OCI-LY1 (cell line): ENCODE data around the gene RFX1.

Source experiments
- H2AFZ ChIP-seq: fragments of 200-600 bp; sonication (generic), shearing (Covaris generic); 2 replicates; pipeline ENCODE4 v1.6.0; 2014; ENCODE audit warnings: antibody characterized with exemption, mild to moderate bottlenecking, low read length
- H3F3A ChIP-seq: fragments of 200-600 bp; sonication (generic), shearing (Covaris generic); 2 replicates; pipeline ENCODE4 v1.6.0; 2014; ENCODE audit warnings: mild to moderate bottlenecking, antibody characterized with exemption, low read length, moderate library complexity; ENCODE audit not compliant: insufficient read depth
- H3K27ac ChIP-seq: fragments of 200-600 bp; sonication (generic); 2 replicates; pipeline ENCODE4 v1.5.1; 2014; ENCODE audit warnings: low read length, mixed run types, mild to moderate bottlenecking, low read depth; ENCODE audit not compliant: poor library complexity, severe bottlenecking
- H3K27me3 ChIP-seq: fragments of 200-600 bp; sonication (generic); 2 replicates; pipeline ENCODE4 v1.6.0; 2014; ENCODE audit warnings: antibody characterized with exemption, mild to moderate bottlenecking, low read length, moderate library complexity; ENCODE audit not compliant: insufficient read depth
- H3K36me3 ChIP-seq: fragments of 200-600 bp; sonication (generic); 2 replicates; pipeline ENCODE4 v1.6.1; 2014; ENCODE audit warnings: mild to moderate bottlenecking, antibody characterized with exemption, low read length, moderate library complexity, mixed read lengths; ENCODE audit not compliant: insufficient read depth
- H3K4me1 ChIP-seq: fragments of 200-600 bp; sonication (generic); 2 replicates; pipeline ENCODE4 v1.5.1; 2014; ENCODE audit warnings: mild to moderate bottlenecking, low read length, moderate library complexity; ENCODE audit not compliant: insufficient read depth, severe bottlenecking
- H3K4me2 ChIP-seq: fragments of 200-600 bp; sonication (generic), shearing (Covaris generic); 2 replicates; pipeline ENCODE4 v1.6.1; 2014; ENCODE audit warnings: low read length
- H3K4me3 ChIP-seq: fragments of 200-600 bp; sonication (generic); 2 replicates; pipeline ENCODE4 v1.5.1; 2014; ENCODE audit warnings: low read length, low read depth, mild to moderate bottlenecking, mixed read lengths; ENCODE audit not compliant: poor library complexity, severe bottlenecking
- H3K79me2 ChIP-seq: fragments of 200-600 bp; shearing (Covaris generic); 2 replicates; pipeline ENCODE4 v1.6.1; 2016; ENCODE audit warnings: mixed run types, low read length, mixed read lengths; ENCODE audit not compliant: insufficient read depth
- H3K9ac ChIP-seq: fragments of 200-600 bp; sonication (generic), shearing (Covaris generic); 2 replicates; pipeline ENCODE4 v1.6.1; 2014; ENCODE audit warnings: mild to moderate bottlenecking, low read length, mixed read lengths
- H3K9me2 ChIP-seq: fragments of 200-600 bp; sonication (generic), shearing (Covaris generic); 2 replicates; pipeline ENCODE4 v1.6.1; 2014; ENCODE audit warnings: low read depth, mild to moderate bottlenecking, low read length, mixed read lengths
- H3K9me3 ChIP-seq: fragments of 200-600 bp; shearing (Covaris generic); 2 replicates; pipeline ENCODE4 v1.6.1; 2014; ENCODE audit warnings: low read length, mixed read lengths
- H4K20me1 ChIP-seq: fragments of 200-600 bp; sonication (generic), shearing (Covaris generic); 2 replicates; pipeline ENCODE4 v1.6.0; 2016; ENCODE audit warnings: mild to moderate bottlenecking, low read length; ENCODE audit not compliant: insufficient read depth
- EZH2 ChIP-seq: fragments of 200-600 bp; sonication (generic), shearing (Covaris generic); IDR thresholded peaks from 2 replicates; pipeline ENCODE4 v1.8.0; 2017; ENCODE audit warnings: borderline replicate concordance, mixed run types, mild to moderate bottlenecking, antibody characterized with exemption, low read length, moderate library complexity, mixed read lengths
- TF ChIP-seq, protein P1 (sequence below): fragments of 200-600 bp; sonication (generic), shearing (Covaris generic); IDR thresholded peaks from 2 replicates; pipeline ENCODE4 v1.5.1; 2017; ENCODE audit warnings: mild to moderate bottlenecking, antibody characterized with exemption, low read length, moderate library complexity, mixed read lengths

The RFX1 gene

DNA sequence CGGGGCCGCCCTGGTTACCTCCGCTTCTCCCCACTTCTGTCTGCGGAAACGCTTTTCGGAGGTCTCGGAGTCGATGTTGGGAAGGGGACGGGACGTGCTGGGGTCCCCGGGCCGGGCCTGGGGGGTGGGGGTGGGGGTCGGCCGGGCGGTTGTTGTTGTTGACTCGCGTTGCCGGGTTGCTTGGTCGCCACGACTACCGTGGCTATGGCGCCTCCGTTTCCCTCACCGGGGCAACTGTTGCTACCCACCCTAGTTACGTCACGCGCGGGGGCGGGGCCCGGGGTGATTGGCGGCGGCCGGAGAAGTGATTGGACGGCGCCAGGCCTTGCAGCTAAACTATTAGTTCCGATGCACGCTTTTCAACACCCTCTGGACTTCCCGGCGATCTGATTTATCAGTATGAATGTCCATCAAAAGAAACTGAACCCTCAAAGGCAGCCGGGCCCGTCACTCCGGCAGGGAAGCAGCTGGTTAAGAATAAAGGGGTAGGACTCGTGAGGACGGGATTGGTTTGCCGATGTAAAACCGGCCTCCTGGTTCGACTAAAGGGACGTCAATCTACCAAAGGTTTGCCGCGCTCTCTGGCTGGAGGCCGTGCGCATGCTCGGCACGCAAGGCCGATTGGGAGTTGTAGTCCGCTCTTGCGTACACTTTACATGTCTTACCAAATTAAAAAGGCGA lies at the start of gene RFX1:
Gene RFX1 (minus strand): TSS at position 236 of the 681 bp plus-strand sequence. CDS start 12,477 bp downstream, outside the sequence.
- H3K36me3 ChIP-seq, result no peaks in the 10 kb centered on the region
- H3K4me3 ChIP-seq, result peak within 1 kb of the TSS; percentile 86
- H3K4me1 ChIP-seq, result peaks cover 47% of the 10 kb centered on the region
- H2AFZ ChIP-seq, result peak within 1 kb of the TSS; percentile 83; the same call in 1 of the 2 replicates
- H3K9me3 ChIP-seq, result no peaks in the 10 kb centered on the region
- H3F3A ChIP-seq, result no peaks in the 10 kb centered on the region; the same call in 1 of the 2 replicates
- no peak for TF ChIP-seq EZH2
- TF ChIP-seq, protein P1, sequence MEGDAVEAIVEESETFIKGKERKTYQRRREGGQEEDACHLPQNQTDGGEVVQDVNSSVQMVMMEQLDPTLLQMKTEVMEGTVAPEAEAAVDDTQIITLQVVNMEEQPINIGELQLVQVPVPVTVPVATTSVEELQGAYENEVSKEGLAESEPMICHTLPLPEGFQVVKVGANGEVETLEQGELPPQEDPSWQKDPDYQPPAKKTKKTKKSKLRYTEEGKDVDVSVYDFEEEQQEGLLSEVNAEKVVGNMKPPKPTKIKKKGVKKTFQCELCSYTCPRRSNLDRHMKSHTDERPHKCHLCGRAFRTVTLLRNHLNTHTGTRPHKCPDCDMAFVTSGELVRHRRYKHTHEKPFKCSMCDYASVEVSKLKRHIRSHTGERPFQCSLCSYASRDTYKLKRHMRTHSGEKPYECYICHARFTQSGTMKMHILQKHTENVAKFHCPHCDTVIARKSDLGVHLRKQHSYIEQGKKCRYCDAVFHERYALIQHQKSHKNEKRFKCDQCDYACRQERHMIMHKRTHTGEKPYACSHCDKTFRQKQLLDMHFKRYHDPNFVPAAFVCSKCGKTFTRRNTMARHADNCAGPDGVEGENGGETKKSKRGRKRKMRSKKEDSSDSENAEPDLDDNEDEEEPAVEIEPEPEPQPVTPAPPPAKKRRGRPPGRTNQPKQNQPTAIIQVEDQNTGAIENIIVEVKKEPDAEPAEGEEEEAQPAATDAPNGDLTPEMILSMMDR, result no peak
- no peaks in the 10 kb centered on the region for H4K20me1 ChIP-seq
- H3K27me3 ChIP-seq, result no peaks in the 10 kb centered on the region
- H3K9ac ChIP-seq, result peak within 1 kb of the TSS; percentile 88
- H3K4me2 ChIP-seq, result peak within 1 kb of the TSS; percentile 94
- no peaks in the 10 kb centered on the region for H3K9me2 ChIP-seq
- H3K79me2 ChIP-seq, result no peaks in the 10 kb centered on the region
- H3K27ac ChIP-seq, result peak within 1 kb of the TSS; percentile 92

DNA sequence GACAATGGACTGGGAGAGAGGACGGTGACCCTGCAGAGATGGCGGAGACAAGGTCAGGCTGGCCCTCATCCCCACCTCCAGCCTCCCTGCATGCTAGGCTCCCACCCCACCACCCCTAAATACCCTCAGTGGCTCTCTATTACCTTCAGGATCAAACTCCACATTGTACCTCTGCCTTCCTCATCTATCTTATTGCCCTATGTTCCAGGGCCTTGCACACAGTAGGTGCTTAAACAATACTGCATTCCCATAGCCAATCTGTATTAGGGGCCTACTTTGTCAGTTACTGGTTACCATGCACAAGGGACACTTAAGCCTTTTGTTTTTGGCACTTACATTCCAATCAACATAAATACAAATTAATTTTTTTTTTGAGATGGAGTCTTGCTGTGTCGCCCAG lies 49.3 kb upstream of the RFX1 start:
- no peaks in the 10 kb centered on the region for H3K4me1 ChIP-seq
- H3K4me2 ChIP-seq, result no peak overlapping the region
- no peaks in the 10 kb centered on the region for H3F3A ChIP-seq
- no peaks in the 10 kb centered on the region for H3K9me3 ChIP-seq
- no peaks in the 10 kb centered on the region for H4K20me1 ChIP-seq
- peaks cover 5% of the 10 kb centered on the region; the same call in 1 of the 2 replicates for H3K27me3 ChIP-seq
- no peak overlapping the region for H2AFZ ChIP-seq
- H3K79me2 ChIP-seq, result no peaks in the 10 kb centered on the region
- no peaks in the 10 kb centered on the region for H3K9me2 ChIP-seq
- TF ChIP-seq, protein P1, result no peak
- TF ChIP-seq EZH2, result no peak
- no peak overlapping the region for H3K9ac ChIP-seq
- H3K4me3 ChIP-seq, result no peak overlapping the region
- H3K27ac ChIP-seq, result no peak overlapping the region
- H3K36me3 ChIP-seq, result no peaks in the 10 kb centered on the region

DNA sequence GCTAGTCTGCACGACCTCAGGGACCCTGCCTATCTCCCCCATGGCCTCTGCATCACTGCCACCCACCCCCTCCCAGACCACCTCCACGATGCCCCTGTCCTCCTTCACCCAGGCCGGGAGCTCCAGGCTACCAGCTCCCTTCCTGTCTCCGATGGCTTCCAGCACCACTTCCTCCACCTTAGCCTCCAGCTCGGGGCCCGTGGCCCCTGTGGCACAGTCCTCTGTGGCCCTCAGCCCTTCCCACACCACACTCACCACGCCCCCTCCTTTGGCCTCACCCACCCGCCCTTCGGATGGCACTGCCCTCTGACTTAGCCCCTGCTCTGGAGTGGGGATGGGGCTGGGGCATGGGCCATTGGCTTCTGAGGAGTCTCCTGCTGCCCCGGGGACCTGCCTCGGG lies 48.6 kb upstream of the RFX1 start:
- Histone ChIP-seq H3K27me3 (peaks cover 5% of the 10 kb centered on the region; the same call in 1 of the 2 replicates), H3K4me3 (no peak overlapping the region)

More for the DNA sequence above, 48.6 kb upstream of the RFX1 start:
- H3K9me2 ChIP-seq, result no peaks in the 10 kb centered on the region
- H3K9me3 ChIP-seq, result no peaks in the 10 kb centered on the region
- TF ChIP-seq, protein P1, result no peak
- no peak for TF ChIP-seq EZH2
- no peak overlapping the region for H2AFZ ChIP-seq
- H3K36me3 ChIP-seq, result no peaks in the 10 kb centered on the region
- no peaks in the 10 kb centered on the region for H4K20me1 ChIP-seq
- H3K79me2 ChIP-seq, result no peaks in the 10 kb centered on the region
- no peak overlapping the region for H3K4me2 ChIP-seq
- H3K9ac ChIP-seq, result no peak overlapping the region
- no peak overlapping the region for H3K27ac ChIP-seq
- H3K4me1 ChIP-seq, result no peaks in the 10 kb centered on the region
- no peaks in the 10 kb centered on the region for H3F3A ChIP-seq
